ENCODE measurements around the gene PTPRQ.

DNA sequence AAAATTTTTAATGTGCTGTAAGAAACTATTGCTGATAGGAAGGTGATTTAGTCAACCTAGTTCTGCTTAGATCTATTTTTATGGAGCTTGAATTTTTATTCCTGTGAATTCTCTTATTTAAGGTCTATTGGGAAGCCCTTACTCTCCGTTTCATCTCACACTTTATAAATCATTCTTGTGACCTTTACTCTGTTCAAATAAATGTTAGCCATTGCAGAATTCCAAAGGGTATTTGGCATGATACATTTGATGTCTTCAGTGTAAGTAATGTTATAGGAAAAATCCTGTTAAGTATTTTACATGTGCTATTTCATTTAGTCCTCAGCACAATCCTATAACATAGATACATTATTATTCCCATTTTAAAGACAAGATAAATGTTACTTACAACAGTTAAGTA is 12.5 kb downstream of the PTPRQ start:
- TF ChIP-seq, protein P1, sequence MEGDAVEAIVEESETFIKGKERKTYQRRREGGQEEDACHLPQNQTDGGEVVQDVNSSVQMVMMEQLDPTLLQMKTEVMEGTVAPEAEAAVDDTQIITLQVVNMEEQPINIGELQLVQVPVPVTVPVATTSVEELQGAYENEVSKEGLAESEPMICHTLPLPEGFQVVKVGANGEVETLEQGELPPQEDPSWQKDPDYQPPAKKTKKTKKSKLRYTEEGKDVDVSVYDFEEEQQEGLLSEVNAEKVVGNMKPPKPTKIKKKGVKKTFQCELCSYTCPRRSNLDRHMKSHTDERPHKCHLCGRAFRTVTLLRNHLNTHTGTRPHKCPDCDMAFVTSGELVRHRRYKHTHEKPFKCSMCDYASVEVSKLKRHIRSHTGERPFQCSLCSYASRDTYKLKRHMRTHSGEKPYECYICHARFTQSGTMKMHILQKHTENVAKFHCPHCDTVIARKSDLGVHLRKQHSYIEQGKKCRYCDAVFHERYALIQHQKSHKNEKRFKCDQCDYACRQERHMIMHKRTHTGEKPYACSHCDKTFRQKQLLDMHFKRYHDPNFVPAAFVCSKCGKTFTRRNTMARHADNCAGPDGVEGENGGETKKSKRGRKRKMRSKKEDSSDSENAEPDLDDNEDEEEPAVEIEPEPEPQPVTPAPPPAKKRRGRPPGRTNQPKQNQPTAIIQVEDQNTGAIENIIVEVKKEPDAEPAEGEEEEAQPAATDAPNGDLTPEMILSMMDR (optimal IDR thresholded peaks at IDR 0.05 in 1 of 3, IDR thresholded peaks at IDR 0.05 in 1 of 3, conservative IDR thresholded peaks at IDR 0.05 in 1 of 3; ENCODE audit: extremely low read depth in 1 of 3, insufficient read depth in 2 of 3, low read length in 3 of 3) = no peak
- no peak for TF ChIP-seq EZH2 (IDR thresholded peaks at IDR 0.05; ENCODE audit: low read length)

Data from keratinocyte (primary cell).